HL-60 (cell line): Measurements from ENCODE around the gene ADCY5.

Source experiments
- CTCF ChIP-seq: IDR thresholded peaks from one replicate; pipeline ENCODE4 v1.5.1; 2011; ENCODE audit warnings: low read length, control low read depth, inconsistent platforms; ENCODE audit not compliant: insufficient read depth
- GABPA ChIP-seq: IDR thresholded peaks from 2 replicates; pipeline ENCODE4 v1.6.1; 2012; ENCODE audit warnings: low read depth
- POLR2AphosphoS5 ChIP-seq: IDR thresholded peaks from 2 replicates; pipeline ENCODE4 v1.6.1; 2012; ENCODE audit warnings: low read depth
- REST ChIP-seq: IDR thresholded peaks from 2 replicates; pipeline ENCODE4 v1.6.1; 2012; ENCODE audit warnings: low read depth; ENCODE audit not compliant: insufficient replicate concordance
- SPI1 ChIP-seq: IDR thresholded peaks from 2 replicates; pipeline ENCODE4 v1.6.1; 2012; ENCODE audit warnings: low read depth, mild to moderate bottlenecking, borderline replicate concordance

GRCh38 chr3:123475786-123476185 is 26.9 kb upstream of the ADCY5 start:
- TF ChIP-seq CTCF (no peak), POLR2AphosphoS5 (no peak), REST (no peak), GABPA (no peak), SPI1 (no peak)
